ENCODE measurements around the gene TKTL1. TPM values are rescaled to one million over a fixed set of nuclear protein-coding genes. Genes with fewer than 3 reads are reported as not detected.

TKTL1 gene
- total and polyA plus RNA-seq, 2 experiments from 2014 or later: not detected

DNA sequence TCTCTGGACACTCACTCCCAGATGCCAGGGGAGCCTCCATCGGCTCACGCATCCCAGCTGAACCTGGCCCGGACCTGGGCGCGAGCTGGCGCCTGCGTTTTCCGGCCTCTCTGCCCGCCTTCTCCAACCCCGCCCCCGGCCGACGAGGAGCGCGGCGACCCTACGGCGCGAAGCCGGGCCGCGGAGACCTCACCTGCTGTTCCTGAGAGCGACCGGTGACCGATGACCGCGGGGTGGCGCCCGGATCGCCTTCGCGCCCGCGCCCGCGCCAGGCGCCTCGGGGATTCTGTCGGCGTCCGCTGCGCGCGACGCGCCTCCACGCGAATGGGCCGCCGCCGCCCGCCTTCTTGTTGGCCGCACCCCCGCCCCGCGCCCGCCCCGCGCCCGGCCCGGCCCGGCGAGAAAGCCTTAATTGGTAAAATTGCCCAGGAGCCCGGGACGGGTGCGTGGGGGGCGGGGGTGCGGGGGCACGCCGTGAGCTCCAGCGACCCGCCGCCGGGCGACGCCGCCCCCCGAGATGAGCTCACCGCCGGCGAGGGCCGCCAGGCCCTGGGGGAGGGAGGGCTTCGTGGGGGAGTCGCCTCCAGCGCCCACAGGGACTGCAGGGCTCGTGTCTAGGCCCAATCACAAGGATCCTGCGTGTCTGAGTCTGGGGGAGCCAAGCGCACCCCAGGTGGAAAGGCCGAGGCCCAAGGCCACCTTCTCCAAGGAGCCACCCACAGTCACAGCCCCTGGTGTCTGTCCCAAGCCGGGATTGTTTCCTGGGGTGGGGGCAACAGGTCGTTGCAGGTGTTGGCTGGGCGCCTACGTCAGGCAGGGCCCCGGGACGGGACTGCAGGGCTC is 78.9 kb downstream of the TKTL1 start, which contains the start of gene FLNA:
Gene FLNA, minus strand, starts transcription at position 322 of the 843 bp plus-strand sequence. CDS start 3,389 bp downstream, outside the sequence.
- H3K27ac Mint-ChIP-seq: no peak within 1 kb of the TSS
- H3F3A ChIP-seq (replicated peaks; ENCODE audit: low read depth): 0 out of 2 replicates have a peak, but pooled peaks cover 3% of the 10 kb centered on the region
- H3K79me2 ChIP-seq (replicated peaks; ENCODE audit: insufficient read depth): peaks cover 17% of the 10 kb centered on the region
- H3K27me3 ChIP-seq (ENCODE audit: insufficient read depth): no peaks in the 10 kb centered on the region
- no peaks in the 10 kb centered on the region for H3K36me3 ChIP-seq (ENCODE audit: insufficient read depth)
- H3K4me3 ChIP-seq: peak within 1 kb of the TSS; percentile 46
- H3K9me3 Mint-ChIP-seq: peaks cover 5% of the 10 kb centered on the region; the same call in 2 of the 3 replicates
- H3K4me1 Mint-ChIP-seq: peaks cover 6% of the 10 kb centered on the region; the same call in 1 of the 3 replicates
- peaks cover 13% of the 10 kb centered on the region for H3K27me3 Mint-ChIP-seq (ENCODE audit: insufficient read depth, low read depth, poor library complexity)
- H3K36me3 Mint-ChIP-seq (ENCODE audit: low read depth): peaks cover 11% of the 10 kb centered on the region
- peak within 1 kb of the TSS; percentile 58 for H3K4me3 Mint-ChIP-seq
- H3K27ac ChIP-seq (ENCODE audit: low read depth): no peak within 1 kb of the TSS
- TF ChIP-seq ZNF114 (CRISPR knock-in tag; IDR thresholded peaks at IDR 0.05): no peak
- no peak for TF ChIP-seq STAT1 (IDR thresholded peaks at IDR 0.05; ENCODE audit: unreplicated experiment)
- no peak for TF ChIP-seq ZNF462 (CRISPR knock-in tag; IDR thresholded peaks at IDR 0.05)
- TF ChIP-seq JUNB (IDR thresholded peaks at IDR 0.05; ENCODE audit: unreplicated experiment): no peak
- no peak for TF ChIP-seq EZH2 (IDR thresholded peaks at IDR 0.05; ENCODE audit: low read depth, unreplicated experiment)
- TF ChIP-seq CTCF (conservative IDR thresholded peaks at IDR 0.05; ENCODE audit: low read depth in 2 of 2): peak in 1 of 2 experiments; percentile 44; a peak in 2 of 4 replicates
- ATAC-seq (no peak), DNase-seq (ENCODE audit: low spot score) (peak; percentile 69)
- H3K9me2 ChIP-seq (ENCODE audit: insufficient read depth): no peaks in the 10 kb centered on the region
- H4K20me1 ChIP-seq (replicated peaks; ENCODE audit: insufficient read depth): no peaks in the 10 kb centered on the region
- peak within 1 kb of the TSS; percentile 71 for H3K4me2 ChIP-seq
- H2AFZ ChIP-seq: no peak within 1 kb of the TSS
- H3K4me1 ChIP-seq (ENCODE audit: insufficient read depth): peaks cover 4% of the 10 kb centered on the region; the same call in 1 of the 2 replicates
